Activated T-helper 17 cell treated with anti-CD3 and anti-CD28 coated beads, Interleukin-2, amount 50 U/mL, for 72 hours (primary cell): Measurements from ENCODE around the gene KDM4E. TPM values are rescaled to one million over a fixed set of nuclear protein-coding genes. Genes with fewer than 3 reads are reported as not detected.
"Not testable (repeated sequence)": the region's sequence is repeated elsewhere in the genome, so short reads cannot be mapped to it uniquely, and the experiment has no call there.

ENCODE experiments used
- ATAC-seq: fragments of 150-1000 bp; cut with Tn5 transposase; replicated peaks from 2 replicates; pipeline ENCODE4 v1.10.0; 2021; ENCODE audit warnings: mild to moderate bottlenecking, moderate library complexity
- H3K27ac Mint-ChIP-seq: one replicate; pipeline ENCODE4 v1.8.0; 2022; ENCODE audit warnings: mixed read lengths
- H3K27me3 Mint-ChIP-seq: one replicate; pipeline ENCODE4 v1.8.0; 2022; ENCODE audit warnings: mixed read lengths
- H3K36me3 Mint-ChIP-seq: one replicate; pipeline ENCODE4 v1.8.0; 2022; ENCODE audit warnings: low read depth, mild to moderate bottlenecking, mixed read lengths
- H3K4me1 Mint-ChIP-seq: one replicate; pipeline ENCODE4 v1.8.0; 2022; ENCODE audit warnings: mixed read lengths
- H3K4me3 Mint-ChIP-seq: one replicate; pipeline ENCODE4 v1.8.0; 2022; ENCODE audit warnings: mild to moderate bottlenecking, mixed read lengths
- H3K9me3 Mint-ChIP-seq: one replicate; pipeline ENCODE4 v1.8.0; 2022; ENCODE audit warnings: mixed read lengths
- total RNA-seq, 2 donors: library from RNA; stranded (reverse); gene quantifications; one replicate each; pipeline ENCODE4 v1.2.3, GENCODE V29; 2022

Gene KDM4E
- total RNA-seq, result not detected

- H3K36me3 Mint-ChIP-seq, result no peaks in the 10 kb centered on the region
- no peaks in the 10 kb centered on the region for H3K4me1 Mint-ChIP-seq
- no peaks in the 10 kb centered on the region for H3K27me3 Mint-ChIP-seq
- no peak within 1 kb of the TSS for H3K4me3 Mint-ChIP-seq
- H3K27ac Mint-ChIP-seq, result no peak within 1 kb of the TSS
- H3K9me3 Mint-ChIP-seq, result no peaks in the 10 kb centered on the region
- ATAC-seq, result no peak
Measured at GRCh38 chr11:95024958-95025357, at the start of gene KDM4E. Gene KDM4E (plus strand): TSS chr11:95025258. CDS start chr11:95025558, 300 bp downstream.

GRCh38 chr11:94975599-94975998 lies 49.5 kb upstream of the KDM4E start:
- ATAC-seq, result no peak
- Mint-ChIP-seq H3K36me3 (peaks cover 31% of the 10 kb centered on the region), H3K27me3 (no peaks in the 10 kb centered on the region), H3K9me3 (no peaks in the 10 kb centered on the region), H3K4me1 (peaks cover 7% of the 10 kb centered on the region), H3K4me3 (no peak overlapping the region), H3K27ac (no peak overlapping the region)

GRCh38 chr11:94987378-94987777 lies 37.7 kb upstream of the KDM4E start:
- H3K4me1 Mint-ChIP-seq, result no peaks in the 10 kb centered on the region
- H3K9me3 Mint-ChIP-seq, result no peaks in the 10 kb centered on the region
- no peak overlapping the region for H3K27ac Mint-ChIP-seq
- H3K4me3 Mint-ChIP-seq, result no peak overlapping the region
- H3K36me3 Mint-ChIP-seq, result no peaks in the 10 kb centered on the region
- ATAC-seq, result no peak
- H3K27me3 Mint-ChIP-seq, result peaks cover 31% of the 10 kb centered on the region

DNA sequence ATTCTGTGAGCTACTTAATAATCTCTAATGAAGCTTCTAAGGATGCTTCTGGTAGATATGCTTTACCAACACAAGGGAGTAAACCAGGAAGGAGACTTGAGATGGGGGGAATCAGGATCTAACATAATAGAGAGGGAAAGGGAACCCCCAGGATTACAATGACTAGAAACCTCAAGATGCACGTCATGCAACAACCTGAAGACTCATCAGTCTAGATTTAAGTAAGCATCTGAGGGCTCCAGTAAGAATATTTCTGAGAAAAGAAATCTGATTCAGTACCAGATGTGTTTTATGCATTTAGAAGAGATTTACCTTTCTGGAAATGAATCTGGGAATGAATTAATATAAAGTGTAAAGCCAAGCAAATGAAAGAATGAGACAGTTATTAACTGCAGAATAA lies 36.3 kb upstream of the KDM4E start:
- Mint-ChIP-seq H3K9me3 (no peaks in the 10 kb centered on the region), H3K4me3 (no peak overlapping the region), H3K27me3 (peaks cover 31% of the 10 kb centered on the region), H3K27ac (no peak overlapping the region), H3K4me1 (no peaks in the 10 kb centered on the region), H3K36me3 (no peaks in the 10 kb centered on the region)
- peak; percentile 71 for ATAC-seq

DNA sequence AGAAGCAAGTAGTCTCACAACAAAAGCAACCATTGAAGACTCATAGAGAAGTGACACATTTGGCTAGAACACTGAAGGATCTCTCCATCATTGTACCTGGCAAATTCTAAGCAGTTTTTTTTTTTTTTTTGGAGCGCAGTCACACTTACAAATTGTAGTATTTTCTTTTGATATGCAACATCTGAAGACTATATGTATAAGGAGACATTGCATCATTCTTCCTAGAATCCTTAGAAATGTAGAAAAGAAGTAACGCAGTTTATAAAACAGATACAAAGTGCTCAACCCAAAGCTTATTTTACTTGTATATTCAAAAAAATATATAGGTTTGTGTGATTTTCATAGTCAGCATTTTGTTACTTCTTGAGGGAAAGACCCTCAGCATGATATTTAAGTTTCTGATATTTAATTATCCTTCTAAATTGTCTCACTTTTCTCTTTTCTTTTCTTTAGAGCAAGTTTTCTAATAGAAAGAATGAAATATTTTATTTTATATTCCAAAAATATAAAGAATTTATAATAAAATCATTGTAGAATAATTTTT lies 31.6 kb upstream of the KDM4E start:
- no peak for ATAC-seq
- no peaks in the 10 kb centered on the region for H3K4me1 Mint-ChIP-seq
- no peaks in the 10 kb centered on the region for H3K9me3 Mint-ChIP-seq
- no peak overlapping the region for H3K27ac Mint-ChIP-seq
- peaks cover 18% of the 10 kb centered on the region for H3K27me3 Mint-ChIP-seq
- H3K36me3 Mint-ChIP-seq, result no peaks in the 10 kb centered on the region
- no peak overlapping the region for H3K4me3 Mint-ChIP-seq

GRCh38 chr11:94997437-94997836 lies 27.6 kb upstream of the KDM4E start:
- no peak for ATAC-seq
- H3K27ac Mint-ChIP-seq, result no peak overlapping the region
- no peaks in the 10 kb centered on the region for H3K36me3 Mint-ChIP-seq
- H3K27me3 Mint-ChIP-seq, result no peaks in the 10 kb centered on the region
- no peaks in the 10 kb centered on the region for H3K9me3 Mint-ChIP-seq
- no peaks in the 10 kb centered on the region for H3K4me1 Mint-ChIP-seq
- no peak overlapping the region for H3K4me3 Mint-ChIP-seq

GRCh38 chr11:94998285-94998684 lies 26.8 kb upstream of the KDM4E start:
- Mint-ChIP-seq H3K9me3 (no peaks in the 10 kb centered on the region), H3K4me3 (no peak overlapping the region), H3K4me1 (no peaks in the 10 kb centered on the region), H3K36me3 (no peaks in the 10 kb centered on the region), H3K27me3 (no peaks in the 10 kb centered on the region), H3K27ac (no peak overlapping the region)
- ATAC-seq, result no peak

- no peak overlapping the region for H3K4me3 Mint-ChIP-seq
- H3K4me1 Mint-ChIP-seq, result no peaks in the 10 kb centered on the region
- no peaks in the 10 kb centered on the region for H3K9me3 Mint-ChIP-seq
- ATAC-seq, result no peak
- H3K36me3 Mint-ChIP-seq, result no peaks in the 10 kb centered on the region
- H3K27me3 Mint-ChIP-seq, result peaks cover 3% of the 10 kb centered on the region
- no peak overlapping the region for H3K27ac Mint-ChIP-seq
Measured at GRCh38 chr11:95003716-95004115, 21.3 kb upstream of the KDM4E start.

GRCh38 chr11:95005642-95006041 lies 19.4 kb upstream of the KDM4E start:
- Mint-ChIP-seq H3K4me1 (no peaks in the 10 kb centered on the region), H3K36me3 (no peaks in the 10 kb centered on the region), H3K27me3 (peaks cover 6% of the 10 kb centered on the region), H3K4me3 (no peak overlapping the region), H3K9me3 (no peaks in the 10 kb centered on the region), H3K27ac (no peak overlapping the region)
- ATAC-seq, result no peak

- ATAC-seq, result no peak
- Mint-ChIP-seq H3K27ac (no peak overlapping the region), H3K4me3 (no peak overlapping the region), H3K36me3 (no peaks in the 10 kb centered on the region), H3K9me3 (no peaks in the 10 kb centered on the region), H3K27me3 (peaks cover 13% of the 10 kb centered on the region), H3K4me1 (no peaks in the 10 kb centered on the region)
Measured at GRCh38 chr11:95011376-95011775, 13.7 kb upstream of the KDM4E start.

DNA sequence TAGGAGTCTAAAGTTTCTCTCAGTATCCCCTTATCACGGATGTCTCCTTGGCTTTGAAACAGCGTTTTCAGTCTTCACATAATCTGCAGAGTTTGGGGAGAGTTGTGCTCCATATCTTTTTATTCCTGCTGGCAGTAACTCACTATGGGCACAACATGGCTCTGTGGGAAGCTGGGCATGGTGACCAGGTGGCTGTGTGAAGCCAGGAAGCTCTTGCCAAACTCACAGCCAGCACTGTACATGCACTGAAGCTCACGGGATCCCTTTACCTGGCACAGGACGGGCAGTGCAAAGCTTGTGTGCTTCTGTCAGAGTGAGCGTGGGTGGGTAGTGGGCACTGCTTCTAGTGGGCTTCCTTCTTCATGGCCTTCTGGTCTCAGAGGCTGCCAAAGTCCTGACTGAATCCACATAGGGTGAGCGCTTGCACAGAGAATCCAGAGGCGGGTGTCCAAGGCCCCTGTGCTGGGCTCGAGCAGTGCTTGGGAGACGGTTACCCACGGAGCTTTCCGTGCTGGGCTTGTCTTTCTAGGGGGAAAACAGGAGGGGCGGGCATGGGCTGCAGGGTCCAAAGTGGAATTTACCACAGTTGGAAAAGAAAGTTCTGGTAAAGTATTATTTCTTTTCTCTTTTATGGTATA lies 10.8 kb upstream of the KDM4E start:
- no peaks in the 10 kb centered on the region for H3K4me1 Mint-ChIP-seq
- peaks cover 9% of the 10 kb centered on the region for H3K27me3 Mint-ChIP-seq
- H3K36me3 Mint-ChIP-seq, result no peaks in the 10 kb centered on the region
- H3K4me3 Mint-ChIP-seq, result no peak overlapping the region
- no peak overlapping the region for H3K27ac Mint-ChIP-seq
- no peaks in the 10 kb centered on the region for H3K9me3 Mint-ChIP-seq
- ATAC-seq, result no peak

DNA sequence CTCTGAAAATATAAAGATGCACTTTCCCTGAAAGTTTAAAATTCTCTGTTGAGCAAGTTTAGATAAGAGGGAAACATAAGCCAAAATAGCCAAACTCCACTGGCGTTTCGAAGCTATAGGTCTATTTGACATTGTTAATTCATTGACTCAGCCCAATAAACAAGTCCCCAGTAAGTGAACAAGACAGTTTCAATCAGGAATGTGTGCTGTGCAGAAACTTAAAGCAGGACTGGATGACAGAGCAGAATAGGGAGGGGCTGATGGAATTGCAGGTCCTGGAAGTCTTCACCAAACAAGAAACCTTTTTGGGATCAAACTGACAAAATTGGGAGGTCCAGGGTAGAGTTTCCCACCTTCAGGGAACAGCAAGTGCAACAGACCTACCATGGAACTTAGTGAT lies 8.9 kb upstream of the KDM4E start:
- no peak for ATAC-seq
- Mint-ChIP-seq H3K36me3 (no peaks in the 10 kb centered on the region), H3K9me3 (no peaks in the 10 kb centered on the region), H3K27me3 (peaks cover 9% of the 10 kb centered on the region), H3K4me3 (no peak overlapping the region), H3K27ac (no peak overlapping the region), H3K4me1 (no peaks in the 10 kb centered on the region)

GRCh38 chr11:95021468-95021867 lies 3.6 kb upstream of the KDM4E start:
- not testable (repeated sequence) for H3K27me3 Mint-ChIP-seq, ATAC-seq, H3K4me1 Mint-ChIP-seq, H3K36me3 Mint-ChIP-seq, H3K4me3 Mint-ChIP-seq, H3K27ac Mint-ChIP-seq, H3K9me3 Mint-ChIP-seq

GRCh38 chr11:95025594-95025993 lies 536 bp downstream of the KDM4E start:
- H3K27me3 Mint-ChIP-seq, H3K27ac Mint-ChIP-seq, ATAC-seq, H3K36me3 Mint-ChIP-seq, H3K9me3 Mint-ChIP-seq, H3K4me1 Mint-ChIP-seq, H3K4me3 Mint-ChIP-seq: not testable (repeated sequence)

DNA sequence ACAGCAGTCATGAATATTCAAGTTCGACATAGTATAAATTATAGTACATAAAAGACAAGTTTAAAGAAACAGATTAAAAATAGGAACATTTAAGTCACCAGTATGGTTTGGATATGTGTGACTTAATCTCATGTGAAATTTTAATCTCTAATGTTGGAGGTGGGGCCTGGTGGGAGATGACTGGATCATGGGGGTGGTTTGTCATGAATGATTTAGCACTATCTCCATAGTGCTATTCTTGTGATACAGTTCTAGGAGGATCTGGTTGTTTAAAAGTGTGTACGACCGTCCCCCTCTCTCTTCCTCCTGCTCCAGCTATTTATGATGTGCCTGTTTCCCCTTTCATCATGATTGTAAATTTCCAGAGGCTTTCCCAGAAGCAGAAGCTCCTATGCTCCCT lies 3.3 kb downstream of the KDM4E start:
- H3K36me3 Mint-ChIP-seq, result no peaks in the 10 kb centered on the region
- ATAC-seq, result no peak
- H3K27ac Mint-ChIP-seq, result no peak overlapping the region
- no peaks in the 10 kb centered on the region for H3K4me1 Mint-ChIP-seq
- no peak overlapping the region for H3K4me3 Mint-ChIP-seq
- H3K9me3 Mint-ChIP-seq, result no peaks in the 10 kb centered on the region
- H3K27me3 Mint-ChIP-seq, result no peaks in the 10 kb centered on the region

GRCh38 chr11:95033051-95033450 lies 8.0 kb downstream of the KDM4E start:
- H3K36me3 Mint-ChIP-seq, result no peaks in the 10 kb centered on the region
- no peaks in the 10 kb centered on the region for H3K9me3 Mint-ChIP-seq
- no peak for ATAC-seq
- H3K27ac Mint-ChIP-seq, result no peak overlapping the region
- peaks cover 5% of the 10 kb centered on the region for H3K27me3 Mint-ChIP-seq
- H3K4me1 Mint-ChIP-seq, result peaks cover 1% of the 10 kb centered on the region
- no peak overlapping the region for H3K4me3 Mint-ChIP-seq
